ENCODE results near the gene PIGC. TPM values are rescaled to one million over a fixed set of nuclear protein-coding genes. Genes with fewer than 3 reads are reported as not detected.
A peak's percentile ranks its signal among the peaks of the same experiment; 100 is the strongest.

PIGC gene
- total and polyA plus RNA-seq, 8 donors, result 9.5 to 18.5 (median 13.3) TPM

- TF ChIP-seq CTCF (IDR thresholded peaks at IDR 0.05), result no peak
- Histone ChIP-seq H3K36me3 (no peaks in the 10 kb centered on the region), H3K4me3 (no peak overlapping the region), H3K27ac (no peak overlapping the region), H3K9me3 (no peaks in the 10 kb centered on the region), H3K4me1 (peaks cover 0 to 9% (median 6%) of the 10 kb centered on the region in 3 donors), H3K27me3 (no peaks in the 10 kb centered on the region)
- FAIRE-seq, result no peak
- intact Hi-C loops (cut with DNase I), result loop anchor here in 1 of 3 donors (5.0 kb wide), 1 partner anchor 306 kb away; no protein-coding TSS in a partner anchor
- WGBS, 2 donors, result 69 to 72% methylated on average over 2 of the region's 2 CpGs
- no peak for DNase-seq
- peak in 1 of 4 donors; percentile 11 for ATAC-seq
Observed at GRCh38 chr1:172398193-172398592, 45.7 kb downstream of the PIGC start.

- ATAC-seq (no peak), FAIRE-seq (no peak), DNase-seq (no peak)
- Histone ChIP-seq H3K9me3 (no peaks in the 10 kb centered on the region), H3K4me1 (peaks cover 0 to 4% (median under 1%) of the 10 kb centered on the region in 3 donors), H3K36me3 (no peaks in the 10 kb centered on the region), H3K27me3 (no peaks in the 10 kb centered on the region), H3K4me3 (no peak overlapping the region), H3K27ac (no peak overlapping the region)
- TF ChIP-seq CTCF (IDR thresholded peaks at IDR 0.05), result no peak
- 89 to 90% methylated on average over 2 of the region's 2 CpGs for WGBS, 2 donors
- intact Hi-C loops (cut with DNase I), result loop anchor here in 1 of 3 donors (5.0 kb wide), 1 partner anchor 305 kb away; no protein-coding TSS in a partner anchor
Observed at GRCh38 chr1:172397633-172398032, 46.2 kb downstream of the PIGC start.

GRCh38 chr1:172397221-172397620 lies 46.6 kb downstream of the PIGC start:
- 80 to 86% methylated on average over 3 of the region's 3 CpGs for WGBS, 2 donors
- Histone ChIP-seq H3K4me1 (no peaks in the 10 kb centered on the region), H3K27me3 (no peaks in the 10 kb centered on the region), H3K36me3 (no peaks in the 10 kb centered on the region), H3K27ac (no peak overlapping the region), H3K9me3 (no peaks in the 10 kb centered on the region), H3K4me3 (no peak overlapping the region)
- no peak for ATAC-seq
- no peak for TF ChIP-seq CTCF (IDR thresholded peaks at IDR 0.05)
- intact Hi-C loops (cut with DNase I), result loop anchor here in 1 of 3 donors (5.0 kb wide), 1 partner anchor 305 kb away; no protein-coding TSS in a partner anchor
- no peak for FAIRE-seq
- no peak for DNase-seq

- no peak for ATAC-seq
- WGBS, 2 donors, result 92 to 93% methylated on average over 3 of the region's 3 CpGs
- no peak for TF ChIP-seq CTCF (IDR thresholded peaks at IDR 0.05)
Observed at GRCh38 chr1:172395576-172395975, 48.3 kb downstream of the PIGC start.

GRCh38 chr1:172394811-172395210 lies 49.1 kb downstream of the PIGC start:
- Histone ChIP-seq H3K4me3 (no peak overlapping the region), H3K9me3 (no peaks in the 10 kb centered on the region), H3K27ac (no peak overlapping the region), H3K4me1 (no peaks in the 10 kb centered on the region), H3K36me3 (no peaks in the 10 kb centered on the region), H3K27me3 (no peaks in the 10 kb centered on the region)
- WGBS, 2 donors, result 92 to 96% methylated on average over 5 of the region's 5 CpGs
- no peak for TF ChIP-seq CTCF (IDR thresholded peaks at IDR 0.05)
- ATAC-seq (no peak), FAIRE-seq (no peak), DNase-seq (no peak)
- intact Hi-C loops (cut with DNase I), result loop anchor here in 1 of 3 donors (5.0 kb wide), 1 partner anchor 303 kb away; no protein-coding TSS in a partner anchor

More at GRCh38 chr1:172395576-172395975, 48.3 kb downstream of the PIGC start:
- no peaks in the 10 kb centered on the region for H3K36me3 ChIP-seq
- H3K27ac ChIP-seq, result no peak overlapping the region
- intact Hi-C loops (cut with DNase I), result loop anchor here in 1 of 3 donors (5.0 kb wide), 1 partner anchor 303 kb away; no protein-coding TSS in a partner anchor
- H3K27me3 ChIP-seq, result no peaks in the 10 kb centered on the region
- no peak overlapping the region for H3K4me3 ChIP-seq
- FAIRE-seq (no peak), DNase-seq (no peak)
- H3K9me3 ChIP-seq, result no peaks in the 10 kb centered on the region
- no peaks in the 10 kb centered on the region for H3K4me1 ChIP-seq

All from pancreas (tissue), 10 donors.